Measurements from ENCODE around the gene SPATC1L. TPM values are rescaled to one million over a fixed set of nuclear protein-coding genes. Genes with fewer than 3 reads are reported as not detected.

Gene SPATC1L
- total and polyA plus RNA-seq, 2 of the 8 experiments (the other 6 are each of a cell fraction or from before 2014, with no cell fraction given): 24.9 to 50.0 TPM

GRCh38 chr21:46117586-46118315, 66.5 kb downstream of the SPATC1L start:
- POLR2A ChIA-PET (ENCODE audit: partially characterized antibody): no interaction called here
- no peak overlapping the region for H3K23ac ChIP-seq (ENCODE audit: insufficient read length)
- H3K4me3 ChIP-seq (ENCODE audit: extremely low read depth in 1 of 4, insufficient read depth in 2 of 4, low read depth in 3 of 4, low read length in 4 of 4): no peak overlapping the region
- WGBS, 2 experiments (ENCODE audit: extremely low coverage in 1 of 2, insufficient coverage in 1 of 2, insufficient read length in 1 of 2, insufficient replicate concordance in 2 of 2, low coverage in 1 of 2, low lambda C conversion rate in 2 of 2, missing lambda C conversion rate in 1 of 2): 91% methylated on average over 25 of the region's 29 CpGs; no CpG with 5 or more reads in 1 of the 2 experiments
- H3K56ac ChIP-seq (replicated peaks; ENCODE audit: insufficient read length, low read depth, low read length): no peak overlapping the region
- H2BK15ac ChIP-seq (ENCODE audit: low read length): no peak overlapping the region
- no peak overlapping the region for H3K4me2 ChIP-seq (ENCODE audit: insufficient read depth in 1 of 2, low read depth in 2 of 2, low read length in 2 of 2)
- no peak overlapping the region for H2BK120ac ChIP-seq (replicated peaks; ENCODE audit: low read depth, low read length)
- no peak overlapping the region for H3K27ac ChIP-seq (ENCODE audit: low read depth, low read length)
- H2AK5ac ChIP-seq (ENCODE audit: low read depth, low read length): no peak overlapping the region
- CTCF ChIA-PET (ENCODE audit: partially characterized antibody): interaction anchor here (0.7 to 3.1 kb wide), 4 partner anchors 9 to 35 kb away, joined by 3 to 14 read pairs (median 4); no protein-coding TSS in a partner anchor
- H3K79me2 ChIP-seq (ENCODE audit: control insufficient read depth in 1 of 2, insufficient read depth in 2 of 2, low read length in 2 of 2): no peaks in the 10 kb centered on the region
- H3K18ac ChIP-seq (ENCODE audit: extremely low read depth, low read length): no peak overlapping the region
- H4K5ac ChIP-seq (ENCODE audit: insufficient read length, low read depth, low read length): no peak overlapping the region
- no peak overlapping the region for H2BK5ac ChIP-seq (ENCODE audit: low read depth, low read length)
- no peak overlapping the region for H3K4ac ChIP-seq (replicated peaks; ENCODE audit: insufficient read length, low read depth, low read length)
- no peaks in the 10 kb centered on the region for H3K27me3 ChIP-seq (replicated peaks in 1 of 4; ENCODE audit: control insufficient read depth in 3 of 4, extremely low read depth in 1 of 4, insufficient read depth in 3 of 4, low read length in 3 of 4)
- peaks cover 0 to 4% of the 10 kb centered on the region in 2 experiments; a peak in 2 of 4 replicates for H3K9me3 ChIP-seq (ENCODE audit: insufficient read depth in 2 of 2, low read depth in 1 of 2, low read length in 1 of 2)
- H3K14ac ChIP-seq (ENCODE audit: insufficient read length): no peak overlapping the region
- no peak overlapping the region for H3K9ac ChIP-seq (replicated peaks in 1 of 4; ENCODE audit: extremely low read depth in 1 of 4, low read depth in 3 of 4, low read length in 3 of 4)
- no peak overlapping the region for H2BK12ac ChIP-seq (ENCODE audit: low read depth, low read length)
- no peak overlapping the region for H4K8ac ChIP-seq (ENCODE audit: extremely low read depth, insufficient read depth, low read length)
- DNase-seq (ENCODE audit: low read depth in 1 of 2, low spot score in 2 of 2) (peak in 1 of 2 experiments; percentile 40), FAIRE-seq (no peak)
- H2BK20ac ChIP-seq (ENCODE audit: low read length): no peak overlapping the region
- no peak overlapping the region for H4K91ac ChIP-seq (replicated peaks; ENCODE audit: insufficient read length, low read length)
- H3K79me1 ChIP-seq (ENCODE audit: low read depth, low read length): no peaks in the 10 kb centered on the region
- peaks cover 0 to 24% (median 2%) of the 10 kb centered on the region in 4 experiments; a peak in 5 of 8 replicates for H3K36me3 ChIP-seq (ENCODE audit: control insufficient read depth in 2 of 4, insufficient read depth in 4 of 4, low read length in 3 of 4)
- H4K20me1 ChIP-seq (replicated peaks in 1 of 2; ENCODE audit: control insufficient read depth in 1 of 2, insufficient read depth in 2 of 2, low read length in 2 of 2): peaks cover 0 to 2% of the 10 kb centered on the region in 2 experiments
- no peaks in the 10 kb centered on the region for H3K23me2 ChIP-seq (ENCODE audit: low read depth, low read length)
- H2AFZ ChIP-seq (ENCODE audit: low read length): no peak overlapping the region
- H3K4me1 ChIP-seq (replicated peaks in 1 of 4; ENCODE audit: control insufficient read depth in 3 of 4, insufficient read depth in 4 of 4, low read length in 3 of 4): no peaks in the 10 kb centered on the region
- TF ChIP-seq CREB1 (IDR thresholded peaks at IDR 0.05) (no peak), EGR1 (IDR thresholded peaks at IDR 0.05; ENCODE audit: borderline replicate concordance, low read depth, low read length) (no peak), HDAC6 (IDR thresholded peaks at IDR 0.05; ENCODE audit: low read depth, low read length) (no peak), KDM5A (IDR thresholded peaks at IDR 0.05; ENCODE audit: low read length) (no peak), SP2 (IDR thresholded peaks at IDR 0.05; ENCODE audit: low read length) (no peak), EZH2 (IDR thresholded peaks at IDR 0.05; ENCODE audit: low read depth, low read length, severe bottlenecking) (no peak), PHF8 (conservative IDR thresholded peaks at IDR 0.05; ENCODE audit: low read depth, low read length) (no peak), ASH2L (IDR thresholded peaks at IDR 0.05; ENCODE audit: low read length) (no peak), POLR2AphosphoS5 (IDR thresholded peaks at IDR 0.05; ENCODE audit: low read depth, low read length) (no peak)
- TF ChIP-seq, protein P1, sequence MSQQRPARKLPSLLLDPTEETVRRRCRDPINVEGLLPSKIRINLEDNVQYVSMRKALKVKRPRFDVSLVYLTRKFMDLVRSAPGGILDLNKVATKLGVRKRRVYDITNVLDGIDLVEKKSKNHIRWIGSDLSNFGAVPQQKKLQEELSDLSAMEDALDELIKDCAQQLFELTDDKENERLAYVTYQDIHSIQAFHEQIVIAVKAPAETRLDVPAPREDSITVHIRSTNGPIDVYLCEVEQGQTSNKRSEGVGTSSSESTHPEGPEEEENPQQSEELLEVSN (IDR thresholded peaks at IDR 0.05): no peak
